ENCODE measurements around the gene SLC9A7.

GRCh38 chrX:46758956-46759644 lies at the start of gene SLC9A7:
- TF ChIP-seq POU2F2 (IDR thresholded peaks at IDR 0.05; ENCODE audit: low read depth, low read length) = no peak
- no peak for TF ChIP-seq POLR2AphosphoS5 (IDR thresholded peaks at IDR 0.05; ENCODE audit: low read depth, low read length)
- no peak for TF ChIP-seq POLR2A (IDR thresholded peaks at IDR 0.05; ENCODE audit: low read depth, low read length)

Data from GM12891 (cell line).